Smooth muscle cell (in vitro differentiated cells): ENCODE measurements around the gene GNAS-AS1. TPM values are rescaled to one million over a fixed set of nuclear protein-coding genes. Genes with fewer than 3 reads are reported as not detected.

Experiments
- DNase-seq: peaks from one replicate; lab custom pipeline; 2025; ENCODE audit not compliant: unreplicated experiment; lab: John Stamatoyannopoulos, UW
- H2AFZ ChIP-seq: fragments of 200-600 bp; sonication (generic); 2 replicates; pipeline ENCODE4 v1.6.0; 2016; ENCODE audit warnings: antibody characterized with exemption, low read depth, mild to moderate bottlenecking
- H3F3A ChIP-seq: fragments of 200-600 bp; sonication (generic); 2 replicates; pipeline ENCODE4 v1.6.0; 2017; ENCODE audit warnings: antibody characterized with exemption, low read depth
- H3K27ac ChIP-seq: fragments of 200-600 bp; sonication (generic); 2 replicates; pipeline ENCODE4 v1.5.1; 2016; ENCODE audit warnings: low read depth, mild to moderate bottlenecking
- H3K27me3 ChIP-seq: fragments of 200-600 bp; sonication (generic); 2 replicates; pipeline ENCODE4 v1.6.1; 2016; ENCODE audit warnings: low read depth, mild to moderate bottlenecking
- H3K36me3 ChIP-seq: fragments of 200-600 bp; sonication (generic); 2 replicates; pipeline ENCODE4 v1.5.1; 2016; ENCODE audit warnings: low read depth
- H3K4me1 ChIP-seq: fragments of 200-600 bp; sonication (generic); 2 replicates; pipeline ENCODE4 v1.5.1; 2016; ENCODE audit warnings: low read depth
- H3K4me2 ChIP-seq: fragments of 200-600 bp; sonication (generic); 2 replicates; pipeline ENCODE4 v1.6.0; 2016; ENCODE audit warnings: mild to moderate bottlenecking
- H3K4me3 ChIP-seq: fragments of 200-600 bp; sonication (generic); 2 replicates; pipeline ENCODE4 v1.5.1; 2016; ENCODE audit warnings: mild to moderate bottlenecking
- H3K79me2 ChIP-seq: fragments of 200-600 bp; sonication (generic); 2 replicates; pipeline ENCODE4 v1.6.0; 2016; ENCODE audit warnings: low read depth, mild to moderate bottlenecking
- H3K9ac ChIP-seq: fragments of 200-600 bp; sonication (generic); 2 replicates; pipeline ENCODE4 v1.6.0; 2016; ENCODE audit warnings: low read depth
- H3K9me3 ChIP-seq: fragments of 200-600 bp; sonication (generic); replicated peaks from 2 replicates; pipeline ENCODE4 v1.5.1; 2016; ENCODE audit warnings: low read depth
- H4K20me1 ChIP-seq: fragments of 200-600 bp; sonication (generic); 2 replicates; pipeline ENCODE4 v1.6.0; 2016; ENCODE audit warnings: low read depth
- WGBS: methylation state at CpG from one replicate; pipeline ENCODE4 v1.1.7; 2016; ENCODE audit warnings: low lambda C conversion rate; 5-methylcytosine and 5-hydroxymethylcytosine counted together
- polyA plus RNA-seq: library from polyadenylated mRNA; unstranded; fragments of >200 nt; fragmentation: Nextera tagmentation; extraction: Ambion mirVana; gene quantifications from 2 replicates; pipeline ENCODE4 v1.2.1, GENCODE V29; 2016
- total RNA-seq: library from RNA; depleted of rRNA; stranded (reverse); fragments of >200 nt; gene quantifications from 2 replicates; pipeline ENCODE4 v1.2.3, GENCODE V29; 2014
- TF ChIP-seq, protein P1 (sequence below): fragments of 200-600 bp; sonication (generic); IDR thresholded peaks from 2 replicates; pipeline ENCODE4 v1.5.1; 2017; ENCODE audit warnings: borderline replicate concordance, mild to moderate bottlenecking, antibody characterized with exemption; ENCODE audit not compliant: insufficient read depth, poor library complexity, severe bottlenecking

Gene GNAS-AS1
- total and polyA plus RNA-seq, 2 experiments from 2014 or later = 0.40 TPM; not detected in 1

DNA sequence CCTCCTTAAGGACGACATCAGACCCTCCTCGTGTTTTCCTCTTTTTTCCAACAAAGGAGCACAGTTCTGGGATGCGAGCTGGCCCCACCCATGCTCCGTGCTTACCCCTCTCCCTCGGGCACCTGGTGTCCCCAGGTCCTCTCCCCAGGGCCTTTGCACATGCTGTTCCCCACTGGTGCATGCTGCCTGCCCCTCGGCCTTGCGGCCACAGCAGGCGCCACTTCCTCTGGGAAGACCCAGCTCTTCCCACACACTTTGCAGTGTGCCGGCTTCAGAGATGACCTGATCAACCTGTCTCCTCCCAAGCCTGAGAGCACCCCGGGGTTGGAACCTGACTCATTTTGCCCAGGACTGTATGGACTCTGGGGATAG is 39.8 kb downstream of the GNAS-AS1 start:
- no peak overlapping the region for H3K9ac ChIP-seq
- DNase-seq = no peak
- H3K36me3 ChIP-seq = no peaks in the 10 kb centered on the region
- WGBS = 84% methylated on average over 9 of the region's 10 CpGs
- H2AFZ ChIP-seq = no peak overlapping the region
- H3K9me3 ChIP-seq = no peaks in the 10 kb centered on the region
- H3K27ac ChIP-seq = no peak overlapping the region
- TF ChIP-seq, protein P1, sequence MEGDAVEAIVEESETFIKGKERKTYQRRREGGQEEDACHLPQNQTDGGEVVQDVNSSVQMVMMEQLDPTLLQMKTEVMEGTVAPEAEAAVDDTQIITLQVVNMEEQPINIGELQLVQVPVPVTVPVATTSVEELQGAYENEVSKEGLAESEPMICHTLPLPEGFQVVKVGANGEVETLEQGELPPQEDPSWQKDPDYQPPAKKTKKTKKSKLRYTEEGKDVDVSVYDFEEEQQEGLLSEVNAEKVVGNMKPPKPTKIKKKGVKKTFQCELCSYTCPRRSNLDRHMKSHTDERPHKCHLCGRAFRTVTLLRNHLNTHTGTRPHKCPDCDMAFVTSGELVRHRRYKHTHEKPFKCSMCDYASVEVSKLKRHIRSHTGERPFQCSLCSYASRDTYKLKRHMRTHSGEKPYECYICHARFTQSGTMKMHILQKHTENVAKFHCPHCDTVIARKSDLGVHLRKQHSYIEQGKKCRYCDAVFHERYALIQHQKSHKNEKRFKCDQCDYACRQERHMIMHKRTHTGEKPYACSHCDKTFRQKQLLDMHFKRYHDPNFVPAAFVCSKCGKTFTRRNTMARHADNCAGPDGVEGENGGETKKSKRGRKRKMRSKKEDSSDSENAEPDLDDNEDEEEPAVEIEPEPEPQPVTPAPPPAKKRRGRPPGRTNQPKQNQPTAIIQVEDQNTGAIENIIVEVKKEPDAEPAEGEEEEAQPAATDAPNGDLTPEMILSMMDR = no peak
- H3K4me1 ChIP-seq = no peaks in the 10 kb centered on the region
- H3K27me3 ChIP-seq = peaks cover 2% of the 10 kb centered on the region
- no peak overlapping the region for H3K4me3 ChIP-seq
- H3F3A ChIP-seq = no peaks in the 10 kb centered on the region
- peaks cover 15% of the 10 kb centered on the region for H4K20me1 ChIP-seq
- no peaks in the 10 kb centered on the region for H3K79me2 ChIP-seq
- H3K4me2 ChIP-seq = peak overlapping the region; percentile 17

DNA sequence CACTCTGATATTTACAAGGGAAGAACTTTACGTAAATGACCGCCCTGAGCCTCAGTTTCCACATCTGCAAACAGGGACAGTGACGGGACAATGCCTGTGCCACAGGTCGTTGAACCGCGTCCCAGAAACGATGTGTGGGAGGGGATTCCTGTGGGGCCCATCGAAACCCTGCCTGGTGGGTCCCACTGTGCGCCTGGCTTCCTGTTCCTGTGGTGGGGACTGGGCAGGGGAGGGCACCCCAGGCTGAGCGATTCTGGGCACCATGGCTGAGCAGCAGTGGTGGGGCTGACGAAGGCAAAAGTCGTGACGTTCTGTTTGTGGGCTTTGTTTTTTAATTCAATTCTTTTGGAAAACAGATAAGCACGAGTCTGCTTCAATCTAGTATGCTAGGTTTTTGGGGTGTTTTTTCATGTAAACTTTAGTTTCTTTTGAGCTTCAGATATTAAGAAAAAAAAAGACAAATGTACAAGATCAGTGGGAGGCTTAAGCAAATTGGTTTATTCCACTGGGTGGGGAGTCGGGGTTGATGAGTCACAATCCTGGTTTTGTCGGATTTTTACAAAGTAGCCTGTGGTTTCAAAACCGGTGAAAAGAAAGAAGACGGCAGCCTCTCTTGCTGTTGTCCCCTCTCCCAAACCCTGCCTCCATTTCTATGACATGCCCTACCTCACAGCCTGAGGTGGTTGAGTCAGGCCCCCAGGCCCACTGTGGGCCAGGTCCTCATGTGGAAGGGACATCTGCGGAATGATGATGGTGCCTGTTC is 40.4 kb downstream of the GNAS-AS1 start:
- WGBS = 73% methylated on average over 19 of the region's 19 CpGs
- H3K4me2 ChIP-seq = peak overlapping the region; percentile 17
- no peak overlapping the region for H3K4me3 ChIP-seq
- no peak for DNase-seq
- no peaks in the 10 kb centered on the region for H3K79me2 ChIP-seq
- no peaks in the 10 kb centered on the region for H3K9me3 ChIP-seq
- peaks cover 2% of the 10 kb centered on the region for H3K27me3 ChIP-seq
- H3F3A ChIP-seq = no peaks in the 10 kb centered on the region
- no peaks in the 10 kb centered on the region for H3K36me3 ChIP-seq
- no peak overlapping the region for H2AFZ ChIP-seq
- TF ChIP-seq, protein P1 = no peak
- H4K20me1 ChIP-seq = peaks cover 10% of the 10 kb centered on the region
- H3K9ac ChIP-seq = no peak overlapping the region
- no peaks in the 10 kb centered on the region for H3K4me1 ChIP-seq
- no peak overlapping the region for H3K27ac ChIP-seq

DNA sequence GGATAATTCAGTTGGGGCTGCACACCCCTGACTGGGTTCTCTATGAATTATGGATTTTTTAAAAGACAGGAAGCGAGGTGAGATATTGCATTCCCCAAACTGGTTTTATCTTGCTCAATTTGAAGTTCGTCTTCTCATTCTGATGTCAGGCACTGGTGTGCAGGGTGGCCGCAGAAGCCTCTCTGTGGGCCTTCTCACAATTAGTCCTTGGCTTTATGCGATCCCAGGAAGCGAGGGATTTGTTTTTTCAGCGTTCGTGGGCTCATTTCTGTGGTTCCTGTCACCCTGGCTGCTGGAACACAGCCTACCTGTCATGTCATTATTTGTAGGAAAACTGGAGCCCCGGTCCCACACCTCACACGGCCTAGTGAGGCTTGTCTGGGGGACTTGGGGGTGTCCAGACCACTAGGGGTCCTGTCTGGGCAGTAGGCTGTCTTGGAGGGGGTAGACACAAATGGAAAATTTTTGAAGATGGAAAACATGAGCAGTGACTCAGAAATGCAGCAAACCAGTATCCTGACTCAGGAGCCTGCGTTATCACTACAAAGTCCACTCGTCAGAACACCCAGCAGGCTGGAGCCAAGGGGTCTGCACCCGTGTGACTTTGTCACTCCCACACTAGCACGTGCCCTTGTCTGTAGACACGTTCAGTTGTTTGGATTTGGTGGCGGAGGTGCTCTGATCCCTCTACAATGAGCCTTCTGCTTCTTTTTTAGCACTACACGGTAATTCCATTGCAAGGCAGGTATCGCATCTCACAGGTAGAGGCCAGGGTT is 42.2 kb downstream of the GNAS-AS1 start:
- WGBS = 51% methylated on average over 17 of the region's 17 CpGs
- no peak for DNase-seq
- H3K4me2 ChIP-seq = peak overlapping the region; percentile 8
- H3K9ac ChIP-seq = no peak overlapping the region
- no peaks in the 10 kb centered on the region for H3F3A ChIP-seq
- H3K79me2 ChIP-seq = no peaks in the 10 kb centered on the region
- H3K36me3 ChIP-seq = no peaks in the 10 kb centered on the region
- no peak overlapping the region for H2AFZ ChIP-seq
- H3K9me3 ChIP-seq = no peaks in the 10 kb centered on the region
- TF ChIP-seq, protein P1 = peak; percentile 15
- no peaks in the 10 kb centered on the region for H3K4me1 ChIP-seq
- peak overlapping the region; percentile 28 for H3K27ac ChIP-seq
- H3K27me3 ChIP-seq = peaks cover 2% of the 10 kb centered on the region
- H4K20me1 ChIP-seq = no peaks in the 10 kb centered on the region
- H3K4me3 ChIP-seq = no peak overlapping the region
